Heart left ventricle (tissue), 16 donors: ENCODE results near the gene NOTCH2. TPM values are rescaled to one million over a fixed set of nuclear protein-coding genes. Genes with fewer than 3 reads are reported as not detected.

Source experiments
- ATAC-seq, 4 donors: fragments of 200-7000 bp; cut with Tn5 transposase; one replicate each; pipeline ENCODE4 v1.9.1; 2020 to 2022; ENCODE audit warnings: moderate library complexity in 4 of 4, mild to moderate bottlenecking in 3 of 4, moderate number of reproducible peaks in 1 of 4
- DNase-seq, 5 donors: peaks; one replicate each; pipeline ENCODE4 v3.0.0-alpha.2; 2020
- H3K27ac ChIP-seq, 12 donors: fragments of 200-600 bp; sonication (generic) in 4 of 12; one replicate each; pipeline versions ENCODE4 v1.5.0 to v1.8.0; 2016 to 2022; ENCODE audit warnings: mild to moderate bottlenecking in 2 of 12
- H3K27me3 ChIP-seq, 9 donors: fragments of 200-600 bp; sonication (generic) in 2 of 9; one replicate each; pipeline versions ENCODE4 v1.5.1 to v1.8.0; 2016 to 2022; ENCODE audit warnings: mild to moderate bottlenecking in 3 of 9
- H3K36me3 ChIP-seq, 9 donors: fragments of 200-600 bp; sonication (generic) in 2 of 9; one replicate each; pipeline versions ENCODE4 v1.5.0 to v1.8.0; 2018 to 2022; ENCODE audit warnings: mild to moderate bottlenecking in 2 of 9
- H3K4me1 ChIP-seq, 12 donors: fragments of 200-600 bp; sonication (generic) in 4 of 12; one replicate each; pipeline versions ENCODE4 v1.5.0 to v1.8.0; 2016 to 2022; ENCODE audit warnings: mild to moderate bottlenecking in 3 of 12
- H3K4me3 ChIP-seq, 12 donors: fragments of 200-600 bp; sonication (generic) in 4 of 12; one replicate each; pipeline versions ENCODE4 v1.5.0 to v1.8.0; 2017 to 2022; ENCODE audit warnings: mild to moderate bottlenecking in 9 of 12, moderate library complexity in 4 of 12
- H3K9me3 ChIP-seq, 12 donors: fragments of 200-600 bp; sonication (generic) in 4 of 12; one replicate each; pipeline versions ENCODE4 v1.5.0 to v1.8.0; 2016 to 2022; ENCODE audit warnings: mild to moderate bottlenecking in 1 of 12
- CTCF ChIP-seq, 12 donors: fragments of 200-600 bp; sonication (generic) in 4 of 12; IDR thresholded peaks; one replicate each; pipeline versions ENCODE4 v1.5.0 to v1.8.0; 2018 to 2022; ENCODE audit warnings: antibody characterized with exemption in 12 of 12, mild to moderate bottlenecking in 5 of 12
- POLR2A ChIP-seq, 2 donors: fragments of 450-650 bp; IDR thresholded peaks; one replicate each; pipeline ENCODE4 v1.6.1; 2017; ENCODE audit warnings: antibody characterized with exemption in 2 of 2, mild to moderate bottlenecking in 2 of 2, moderate library complexity in 2 of 2
- WGBS, 4 donors: extraction: QIAGEN DNeasy Blood & Tissue Kit in 2 of 4; methylation state at CpG; one replicate each; pipeline versions ENCODE4 v1.1.5 to v1.1.7; 2013 to 2018; 5-methylcytosine and 5-hydroxymethylcytosine counted together
- intact Hi-C, 10 donors: fragments of 100-400 bp; cut with DNase I; formaldehyde crosslinking; loops; one replicate each; pipeline versions ENCODE4 v1.11.1 to v1.14.2; 2022
- polyA plus RNA-seq, 2 donors: library from polyadenylated mRNA; stranded (reverse); fragments of 200-250 nt; gene quantifications; one replicate each; pipeline ENCODE4 v1.2.3, GENCODE V29; 2013
- total RNA-seq, 9 donors: library from RNA; depleted of rRNA in 2 of 9; stranded (reverse); fragments of >200 nt in 2 of 9; fragmentation: NEBNext Ultra II Directional in 3 of 9; extraction: Animal tissue kit (Norgen Biotek cat#: 25700) in 3 of 9; gene quantifications; one replicate each; pipeline versions ENCODE4 v1.1.0 to v1.2.4, GENCODE V29; 2016 to 2023
- donor health status: ischemic (EF 13 %, LVEDD 7.1; RV severe dilation, severe dysfunction).
- donor health status: healthy with polysubstance abuse.
- donor health status: DM: no; HTN: yes; CAD: no.
- donor health status: DM: no; HTN: no; CAD: no.
- donor health status: ischemic (EF 25% LVEDD 6.9; RV normal size, moderate dysfunction).
- donor health status: ischemic (EF 25% LVEDD 5.7; RV mildly dilated, moderate dysfunction).
- donor health status: healthy.
- donor health status: DM: yes; HTN: yes; CAD: no.
- donor health status: ischemic (EF 35%, LVEDD 5.7; RV mildly dilated, moderate dysfunction).
- donor health status: nonischemic (EF 11% LVEDD 7.7; RV severe dilation, severe dysfunction).
- donor health status: DM: yes; HTN: yes; CAD: no.
- donor health status: PGD.
- donor health status: ischemic (EF 29% LVEDD 5.4; RV normal size, mild dysfunction).
- donor health status: nonischemic (EF 23%, LVEDD 6.1; RV moderate dilation, normal function).

Gene NOTCH2
- total and polyA plus RNA-seq, 11 donors, result 4.6 to 68.7 (median 26.0) TPM

- Histone ChIP-seq H3K27ac (peak overlapping the region in 8 of 12 donors; percentile 34 to 79 (median 57)), H3K4me1 (peaks cover 0 to 64% (median 25%) of the 10 kb centered on the region in 12 donors), H3K9me3 (no peaks in the 10 kb centered on the region), H3K27me3 (no peaks in the 10 kb centered on the region), H3K36me3 (peaks cover 0 to 87% (median 25%) of the 10 kb centered on the region in 9 donors), H3K4me3 (no peak overlapping the region)
- 69 to 82% (median 73%) methylated on average over 5 of the region's 5 CpGs for WGBS, 4 donors
- peak in 3 of 4 donors; percentile 27 to 50 (median 32) for ATAC-seq
- TF ChIP-seq POLR2A (IDR thresholded peaks at IDR 0.05) (no peak), CTCF (IDR thresholded peaks at IDR 0.05) (no peak)
- intact Hi-C loops, result no loop called here
- DNase-seq, result peak in 1 of 5 donors; percentile 21
Measured at GRCh38 chr1:119962296-119962968, 107.0 kb downstream of the NOTCH2 start.

- Histone ChIP-seq H3K4me3 (no peak overlapping the region), H3K4me1 (peaks cover 0 to 45% (median 12%) of the 10 kb centered on the region in 12 donors), H3K27me3 (no peaks in the 10 kb centered on the region), H3K27ac (no peak overlapping the region), H3K9me3 (no peaks in the 10 kb centered on the region), H3K36me3 (peaks cover 0 to 85% (median 27%) of the 10 kb centered on the region in 9 donors)
- TF ChIP-seq POLR2A (IDR thresholded peaks at IDR 0.05) (no peak), CTCF (IDR thresholded peaks at IDR 0.05) (no peak)
- DNase-seq, result no peak
- ATAC-seq, result no peak
- 80 to 82% (median 80%) methylated on average over 4 of the region's 4 CpGs for WGBS, 4 donors
- intact Hi-C loops, result no loop called here
Measured at GRCh38 chr1:119960501-119960900, 109.0 kb downstream of the NOTCH2 start.

GRCh38 chr1:119959268-119960220 lies 109.9 kb downstream of the NOTCH2 start:
- Histone ChIP-seq H3K9me3 (no peaks in the 10 kb centered on the region), H3K27me3 (no peaks in the 10 kb centered on the region), H3K4me1 (peaks cover 0 to 38% (median 8%) of the 10 kb centered on the region in 12 donors), H3K36me3 (peaks cover 0 to 85% (median 36%) of the 10 kb centered on the region in 9 donors), H3K4me3 (no peak overlapping the region), H3K27ac (no peak overlapping the region)
- TF ChIP-seq CTCF (IDR thresholded peaks at IDR 0.05) (no peak), POLR2A (IDR thresholded peaks at IDR 0.05) (no peak)
- no peak for ATAC-seq
- 79 to 85% (median 81%) methylated on average over 7 of the region's 7 CpGs for WGBS, 4 donors
- intact Hi-C loops, result no loop called here
- no peak for DNase-seq

GRCh38 chr1:119958223-119958622 lies 111.2 kb downstream of the NOTCH2 start:
- 44 to 57% (median 51%) methylated on average over 1 of the region's 1 CpG for WGBS, 4 donors
- Histone ChIP-seq H3K36me3 (peaks cover 0 to 86% (median 32%) of the 10 kb centered on the region in 9 donors), H3K27ac (no peak overlapping the region), H3K9me3 (no peaks in the 10 kb centered on the region), H3K27me3 (no peaks in the 10 kb centered on the region), H3K4me3 (no peak overlapping the region), H3K4me1 (peaks cover 0 to 35% (median 4%) of the 10 kb centered on the region in 12 donors)
- ATAC-seq (peak in 1 of 4 donors; percentile 25), DNase-seq (no peak)
- no peak for TF ChIP-seq CTCF (IDR thresholded peaks at IDR 0.05)
- TF ChIP-seq POLR2A (IDR thresholded peaks at IDR 0.05), result no peak
- intact Hi-C loops, result no loop called here
